ENCODE data around the gene NDUFS6.
"Not testable (repeated sequence)": the region's sequence is repeated elsewhere in the genome, so short reads cannot be mapped to it uniquely, and the experiment has no call there.

The NDUFS6 gene

DNA sequence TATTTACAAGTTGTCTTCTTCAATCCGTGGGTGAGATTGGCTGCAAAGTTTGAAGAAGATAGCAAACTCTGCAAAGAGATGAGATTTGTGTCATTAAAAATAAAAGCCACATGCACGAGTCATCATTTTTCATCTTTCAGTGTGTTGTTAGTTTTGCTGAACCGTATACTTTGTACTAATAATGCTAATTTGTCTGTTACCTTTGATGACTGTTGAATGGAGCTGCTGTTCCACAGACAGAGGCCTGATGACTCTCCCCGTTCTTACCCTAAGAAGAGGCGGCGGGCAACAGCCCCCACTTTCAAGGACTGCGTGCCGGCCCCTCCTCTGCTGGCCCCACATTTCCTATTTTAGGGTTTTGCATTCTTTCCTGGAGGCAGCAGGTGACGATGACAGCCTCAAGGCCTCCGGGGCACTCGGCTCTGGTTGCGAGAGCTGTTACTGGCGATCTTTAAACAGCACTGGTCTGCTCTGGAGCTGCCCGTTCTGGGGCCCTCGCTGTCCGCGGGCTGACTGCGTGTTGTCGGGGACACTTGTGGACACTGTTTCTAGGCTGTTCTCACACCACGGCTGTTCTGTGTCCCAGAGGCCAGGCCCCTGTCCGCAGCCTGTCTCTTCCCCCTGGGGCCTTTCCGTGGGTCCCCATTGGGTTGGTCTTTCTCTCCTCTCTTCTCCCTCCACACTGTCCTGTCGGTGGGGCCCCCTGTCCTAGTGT lies 35.1 kb downstream of the NDUFS6 start:
- DNase-seq, result no peak

DNA sequence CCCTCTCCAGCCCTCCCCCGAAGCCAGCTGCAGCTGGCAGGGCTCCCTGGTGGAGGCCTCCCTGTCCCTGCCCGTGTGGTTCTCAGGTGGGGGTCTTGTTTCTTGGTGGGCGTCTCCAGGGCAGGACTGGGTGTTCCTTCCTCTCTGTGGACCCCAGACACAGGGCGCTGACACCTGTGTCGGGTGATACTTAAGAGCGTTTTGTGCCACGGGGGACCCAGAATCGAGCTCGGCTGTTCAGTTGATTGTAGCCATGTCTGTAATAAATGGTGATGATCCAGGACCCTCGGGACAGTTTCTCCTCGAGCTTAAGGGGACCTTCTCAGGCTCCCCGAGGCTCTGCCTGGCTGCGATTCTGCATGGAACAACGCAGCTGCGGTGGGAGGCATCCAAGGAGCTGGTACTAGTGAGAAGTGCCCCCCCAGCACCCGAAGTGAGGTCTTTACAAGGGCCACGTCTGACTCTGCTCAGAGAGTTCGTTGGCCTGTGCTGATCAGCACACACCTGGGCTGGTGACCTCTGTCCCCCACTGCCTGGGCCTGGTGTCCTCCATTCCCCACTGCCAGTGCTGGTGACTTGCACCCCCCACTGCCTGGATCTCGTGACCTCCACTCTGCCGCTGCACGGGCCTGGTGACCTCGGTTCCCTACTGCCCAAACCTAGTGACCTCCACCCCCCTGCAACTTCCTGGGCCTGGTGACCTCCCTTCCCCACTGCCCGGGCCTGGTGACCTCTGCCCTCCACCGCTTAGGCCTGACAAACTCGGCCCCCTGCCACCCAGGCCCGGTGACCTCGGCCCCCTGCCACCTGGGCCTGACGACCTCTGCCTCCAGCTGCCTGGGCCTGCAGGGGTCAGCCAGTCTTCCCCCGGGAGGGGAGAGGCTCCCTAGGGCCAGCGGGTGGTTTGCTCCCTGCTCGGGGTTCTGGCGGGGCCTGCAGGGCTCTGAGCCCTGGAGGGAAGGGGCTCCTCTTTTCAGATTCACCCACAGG lies 36.0 kb downstream of the NDUFS6 start:
- DNase-seq, result no peak

DNA sequence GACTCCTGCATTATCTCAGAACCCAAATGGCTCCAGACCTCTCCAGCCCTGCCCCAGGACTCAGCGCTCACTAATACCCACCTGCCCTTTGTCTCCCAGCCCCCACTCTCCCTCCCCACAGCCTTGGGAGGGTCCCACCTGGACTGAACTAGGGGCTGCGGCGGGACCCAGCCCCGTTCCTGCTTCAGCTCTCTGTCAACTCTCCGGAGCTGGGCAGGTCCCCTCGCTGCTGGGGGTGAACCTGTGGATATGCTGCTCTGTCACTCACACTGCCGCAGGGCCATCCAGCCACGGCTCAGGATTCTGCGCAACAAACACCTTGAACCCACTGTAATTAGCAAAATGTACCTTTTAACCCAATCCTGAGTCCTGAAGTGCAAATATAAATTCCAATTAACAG lies 36.8 kb downstream of the NDUFS6 start:
- DNase-seq, result no peak

DNA sequence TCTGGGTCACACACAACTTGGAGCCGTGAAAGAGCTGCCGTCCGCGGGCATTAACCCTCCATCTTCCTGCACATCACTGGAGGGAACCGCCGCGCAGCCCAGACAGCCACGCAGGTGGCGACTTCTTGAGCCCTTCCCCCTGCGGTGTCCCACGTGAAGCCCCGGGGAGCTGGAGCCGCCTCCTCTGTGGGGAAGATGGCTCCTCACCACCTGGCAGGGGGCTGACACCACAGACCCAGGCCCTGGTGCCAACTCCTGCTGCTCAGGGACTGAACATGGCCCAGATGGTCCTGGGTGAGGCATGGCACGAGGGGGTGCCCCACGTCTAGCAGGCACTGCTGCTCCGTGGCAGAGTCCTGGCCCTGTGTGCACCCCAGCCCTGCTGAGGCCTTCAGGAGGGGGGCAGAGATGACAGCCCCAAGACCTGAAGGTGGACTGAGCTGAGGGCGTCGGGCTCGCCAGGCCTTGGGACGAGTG lies 38.9 kb downstream of the NDUFS6 start:
- no peak for DNase-seq

DNA sequence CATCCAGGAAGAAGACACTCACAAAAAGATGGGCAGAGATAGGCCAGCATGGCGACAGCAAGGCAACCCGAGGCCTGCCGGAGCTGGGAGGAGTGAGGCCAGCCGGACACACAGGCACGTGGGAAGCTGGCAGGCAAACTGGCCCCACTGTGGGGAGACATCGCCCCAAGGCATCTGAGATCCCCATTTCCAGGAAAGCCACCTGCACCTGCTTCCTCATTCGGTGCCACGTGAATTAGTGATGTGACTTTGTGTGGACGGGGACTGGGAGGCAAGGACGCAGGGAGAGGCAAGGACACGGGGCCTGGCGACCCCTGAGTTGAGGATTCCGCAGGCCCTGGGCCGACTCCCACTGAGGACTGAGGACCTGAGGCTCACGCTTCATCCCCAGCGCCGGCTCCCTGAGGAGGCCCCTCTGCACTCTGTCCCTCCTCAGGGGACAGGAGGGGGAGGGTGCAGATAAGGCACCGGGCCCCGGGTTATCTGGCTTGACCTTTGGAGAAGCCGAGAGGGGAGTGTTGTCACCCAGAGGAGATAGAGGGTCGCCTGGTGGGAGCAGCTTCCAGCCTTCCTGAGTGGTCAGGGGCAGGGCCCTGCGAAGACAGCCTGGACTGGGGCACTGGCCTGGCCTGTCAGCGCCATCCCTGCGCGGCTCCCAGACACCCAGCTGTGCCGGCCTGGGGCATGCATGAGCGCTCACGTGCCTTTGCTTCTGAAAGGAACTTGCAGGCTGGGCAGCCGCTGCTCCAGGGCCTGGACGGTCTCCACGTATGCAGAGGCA lies 39.7 kb downstream of the NDUFS6 start:
- no peak for DNase-seq

DNA sequence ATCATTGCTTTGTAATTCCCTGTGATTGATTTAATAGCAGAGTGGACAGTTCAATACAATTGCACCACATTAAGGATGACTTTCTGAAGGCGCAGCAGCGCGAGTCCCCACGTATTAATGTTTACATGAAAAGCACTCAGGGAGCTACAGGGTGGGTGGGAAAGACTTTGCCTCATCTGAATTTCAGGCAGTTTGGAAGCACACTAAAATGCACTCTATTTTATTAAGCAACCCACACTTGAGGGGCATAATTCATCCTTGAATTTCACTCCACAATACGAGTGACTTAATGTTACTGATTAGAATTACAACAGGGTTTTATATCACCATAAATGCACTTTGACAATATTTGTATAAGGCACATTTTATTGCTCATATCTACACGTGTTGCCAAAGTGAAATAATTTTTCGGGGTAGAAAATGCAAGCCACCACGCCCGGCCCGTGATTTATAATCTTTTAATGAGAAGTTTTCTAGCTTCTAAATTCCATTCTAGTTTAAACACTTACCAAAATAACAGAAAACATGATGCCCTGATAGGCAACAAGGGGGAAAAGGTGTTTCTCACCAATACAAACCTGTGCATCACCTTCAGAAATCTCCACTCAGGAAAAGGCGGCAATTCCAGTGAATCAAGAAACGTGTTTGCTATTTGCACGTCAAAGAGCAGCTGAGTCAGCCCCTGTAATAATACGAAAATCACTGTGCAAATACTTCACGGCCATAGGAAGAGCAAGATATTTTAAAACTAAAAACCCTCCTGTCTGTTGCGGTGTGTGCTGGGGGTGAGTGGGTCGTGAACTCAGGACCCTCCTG lies 41.0 kb downstream of the NDUFS6 start:
- DNase-seq, result no peak

DNA sequence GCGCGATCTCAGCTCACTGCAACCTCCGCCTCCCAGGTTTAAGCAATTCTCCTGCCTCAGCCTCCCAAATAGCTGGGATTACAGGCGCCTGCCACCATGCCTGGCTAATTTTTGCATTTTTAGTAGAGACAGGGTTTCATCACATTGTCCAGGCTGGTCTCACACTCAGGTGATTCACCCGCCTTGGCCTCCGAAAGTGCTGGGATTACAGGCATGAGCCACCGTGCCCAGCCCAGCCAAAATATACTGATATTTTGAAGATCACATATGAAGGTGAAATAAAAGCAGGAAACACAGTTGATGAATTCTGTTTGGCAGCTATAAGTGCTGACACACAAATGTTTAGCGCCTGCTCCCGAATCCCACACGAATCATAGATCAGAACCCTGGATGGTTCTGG lies 42.6 kb downstream of the NDUFS6 start:
- DNase-seq, result not testable (repeated sequence)

DNA sequence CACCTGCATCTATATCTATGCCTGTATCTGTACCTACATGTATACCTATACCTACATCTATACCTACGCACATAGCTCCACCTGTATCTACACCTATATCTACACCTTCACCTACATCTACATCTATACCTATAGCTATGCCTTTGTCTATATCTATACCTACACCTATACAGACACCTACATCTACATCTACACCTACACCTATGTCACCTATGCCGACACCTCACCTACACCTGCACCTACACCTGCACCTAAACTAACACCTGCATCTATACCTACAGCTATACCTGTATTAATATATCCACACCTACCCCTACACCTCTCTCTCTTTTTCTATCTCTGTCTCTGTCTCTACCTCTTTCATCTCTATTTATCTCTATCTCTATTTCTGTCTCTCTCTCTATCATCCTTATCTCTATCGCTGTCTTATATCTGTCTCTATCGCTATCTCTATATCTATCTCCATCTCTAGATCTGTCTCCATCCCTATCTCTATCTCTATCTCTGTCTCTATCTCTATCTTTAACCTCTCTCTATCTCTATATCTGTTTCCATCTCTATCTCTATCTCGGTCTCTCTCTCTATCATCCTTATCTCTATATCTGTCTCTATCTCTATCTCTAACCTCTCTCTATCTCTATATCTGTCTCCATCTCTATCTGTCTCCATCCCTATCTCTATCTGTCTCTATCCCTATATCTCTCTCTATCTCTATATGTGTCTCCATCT lies 43.7 kb downstream of the NDUFS6 start:
- no peak for DNase-seq

DNA sequence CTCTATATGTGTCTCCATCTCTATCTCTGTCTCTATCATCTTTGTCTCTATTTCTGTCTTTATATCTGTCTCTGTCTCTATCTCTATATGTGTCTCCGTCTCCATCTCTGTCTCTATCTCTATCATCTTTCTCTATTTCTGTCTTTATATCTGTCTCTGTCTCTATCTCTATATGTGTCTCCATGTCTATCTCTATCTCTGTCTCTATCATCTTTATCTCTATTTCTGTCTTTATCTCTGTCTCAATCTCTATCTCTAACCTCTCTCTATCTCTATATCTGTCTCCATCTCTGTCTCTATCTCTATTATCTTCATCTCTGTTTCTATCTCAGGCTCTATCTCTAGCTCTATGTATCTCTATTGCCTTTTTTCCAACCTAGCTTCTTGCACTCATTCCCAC lies 44.5 kb downstream of the NDUFS6 start:
- DNase-seq, result no peak

DNA sequence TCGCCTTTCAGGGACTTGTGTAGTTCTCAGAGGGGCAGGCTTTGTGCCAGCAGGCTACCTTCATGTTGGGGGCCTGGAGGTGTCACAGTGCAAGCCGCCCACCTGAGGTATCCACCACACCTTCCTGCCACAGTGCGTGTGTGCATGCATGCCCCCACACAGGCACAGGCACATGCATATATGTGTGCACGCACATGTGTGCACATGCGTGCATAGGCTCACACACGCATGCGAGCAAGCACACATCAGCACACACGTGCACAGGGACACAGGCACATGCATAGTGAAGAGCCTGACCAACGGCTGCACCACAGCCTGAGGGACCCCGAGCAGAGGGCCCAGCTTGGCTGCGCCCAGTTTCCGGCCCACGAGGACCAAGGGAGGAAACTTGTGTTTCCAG lies 45.4 kb downstream of the NDUFS6 start:
- DNase-seq, result no peak

DNA sequence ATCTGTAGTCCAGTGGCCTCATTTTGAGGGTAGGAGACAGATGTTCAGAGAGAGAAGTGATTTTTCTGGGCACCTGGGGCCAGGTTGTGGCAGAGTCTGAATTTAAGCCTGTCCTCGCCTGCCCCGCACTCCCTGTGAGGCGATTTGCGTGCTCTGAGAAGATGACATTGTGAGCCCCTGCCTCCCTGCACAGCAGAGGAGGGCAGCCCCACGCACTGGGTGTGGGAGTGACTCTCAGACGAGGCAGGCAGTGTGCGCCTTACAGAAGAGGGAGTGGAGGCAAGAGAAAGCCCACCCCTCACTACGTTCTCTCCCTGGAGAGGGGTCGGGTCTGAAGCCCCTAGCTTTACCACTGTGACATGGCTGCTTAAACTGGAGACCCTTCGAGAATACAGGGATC lies 45.8 kb downstream of the NDUFS6 start:
- DNase-seq, result no peak

DNA sequence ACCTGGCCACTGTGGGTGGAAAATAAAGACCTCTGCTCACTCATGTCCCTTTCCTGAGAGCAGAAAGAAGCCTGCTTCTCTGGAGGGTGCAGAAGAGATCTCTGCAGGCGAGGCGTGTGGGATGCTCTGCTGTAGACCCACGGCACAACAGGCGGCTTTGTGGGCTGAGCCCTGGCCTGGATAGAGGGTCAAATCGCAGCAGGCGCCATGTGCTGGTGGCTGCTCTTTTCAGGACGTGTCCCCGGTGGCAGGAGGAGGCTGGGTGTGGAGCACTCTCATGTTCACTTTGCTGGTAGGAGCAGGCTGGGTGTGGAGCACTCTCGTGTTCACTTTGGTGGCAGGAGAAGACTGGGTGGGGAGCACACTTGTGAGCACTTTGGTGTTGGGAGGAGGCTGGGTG lies 46.4 kb downstream of the NDUFS6 start:
- DNase-seq, result no peak

DNA sequence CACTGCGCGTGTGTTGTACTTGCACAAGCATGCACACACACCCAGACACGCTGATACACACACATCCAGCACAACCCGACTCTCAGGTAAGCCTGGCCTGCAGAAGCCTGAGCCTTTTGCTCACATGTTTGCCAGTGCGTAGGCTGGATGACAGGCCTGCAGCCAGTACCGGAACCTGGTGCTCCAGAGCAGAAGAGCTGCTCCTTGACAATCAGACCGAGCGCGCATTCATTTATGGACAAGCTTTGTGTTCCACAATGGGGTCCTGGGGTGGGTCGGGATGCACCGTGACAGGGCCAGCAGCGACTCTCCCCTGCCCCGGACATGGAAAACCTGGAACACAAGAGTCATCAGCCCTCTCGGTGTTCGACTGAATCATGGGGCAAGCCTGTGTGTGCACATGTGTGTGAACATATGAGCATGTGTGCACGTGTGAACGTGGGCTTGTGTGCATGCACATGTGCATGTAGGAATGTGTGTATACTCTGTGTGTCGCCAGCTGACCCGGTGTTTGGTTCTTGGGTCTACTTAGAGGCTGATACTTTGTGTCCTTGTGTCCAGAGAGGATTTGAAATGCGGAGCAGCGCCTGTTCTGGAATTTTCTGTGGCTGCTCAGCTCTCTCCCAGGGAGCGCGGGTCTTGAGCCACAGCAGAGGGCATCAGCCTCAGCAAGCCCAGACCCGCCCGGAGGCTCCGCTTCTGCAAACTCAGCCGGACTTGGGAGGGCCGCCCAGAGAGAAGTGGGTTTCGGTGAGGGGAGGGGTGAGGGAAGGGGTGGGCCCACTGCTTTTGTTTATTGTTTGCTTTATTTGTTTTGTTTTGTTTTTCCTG lies 49.3 kb downstream of the NDUFS6 start:
- DNase-seq, result no peak

DNA sequence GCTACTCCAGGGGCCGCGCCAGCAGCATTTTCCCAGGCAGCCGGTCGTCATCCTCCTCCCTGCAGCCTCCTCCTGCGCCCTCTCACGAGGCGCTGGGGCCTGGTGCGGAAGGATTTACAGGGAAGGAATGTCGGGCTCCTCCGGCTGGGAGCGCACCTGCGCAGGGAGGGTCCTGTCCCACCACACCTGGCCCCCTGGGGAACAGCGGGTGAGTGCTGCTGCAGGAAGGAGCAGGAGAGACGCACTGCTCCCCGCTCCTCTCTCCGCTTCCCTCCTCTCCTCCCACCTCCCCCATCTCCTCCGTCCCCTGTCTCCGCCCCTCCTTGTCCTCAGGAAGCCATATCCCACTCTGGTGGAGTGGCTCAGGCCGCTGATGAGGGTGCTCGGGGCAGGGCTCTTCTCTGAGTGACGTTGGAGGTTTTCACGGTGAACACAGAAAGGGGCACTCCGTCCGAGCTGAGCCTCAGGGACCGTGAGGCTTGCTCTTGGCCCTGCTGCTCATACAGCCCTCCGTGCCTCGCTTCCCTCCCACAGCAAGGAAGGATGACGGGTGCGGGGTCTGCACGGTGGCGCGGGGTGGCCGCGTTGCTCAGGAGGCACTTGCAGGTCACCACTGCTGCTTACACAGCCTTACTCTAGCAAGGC lies 50.2 kb downstream of the NDUFS6 start:
- no peak for DNase-seq

DNA sequence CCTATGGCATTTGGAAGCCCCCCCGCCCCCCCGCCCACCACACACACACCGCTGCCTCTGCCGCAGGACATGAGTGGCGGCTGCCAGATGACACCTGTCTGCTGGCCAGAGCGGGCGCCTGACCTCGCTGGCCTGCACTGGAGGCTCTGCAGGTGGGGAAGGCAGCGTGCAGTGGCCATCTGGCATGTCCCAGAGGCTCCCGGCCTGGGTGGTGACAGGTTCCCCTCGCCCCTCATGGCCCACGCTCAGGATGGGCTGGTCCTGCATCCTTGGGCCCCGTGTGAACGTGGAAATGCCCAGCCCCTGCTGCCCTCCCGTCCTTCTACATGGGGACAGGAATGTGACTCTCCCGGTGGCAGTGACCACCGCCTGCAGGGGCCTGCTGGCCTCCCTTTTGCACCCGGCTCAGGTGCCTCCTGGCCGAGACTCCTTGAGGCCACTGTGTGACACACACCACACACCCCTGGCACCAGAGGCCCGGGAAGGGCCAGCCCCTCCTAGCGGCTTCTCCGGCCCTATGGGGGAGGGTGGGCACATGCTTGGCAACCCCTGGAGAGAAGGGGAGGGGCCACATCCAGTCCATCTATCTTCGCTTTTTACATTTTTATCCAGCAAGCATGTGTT lies 51.2 kb downstream of the NDUFS6 start:
- DNase-seq, result no peak

DNA sequence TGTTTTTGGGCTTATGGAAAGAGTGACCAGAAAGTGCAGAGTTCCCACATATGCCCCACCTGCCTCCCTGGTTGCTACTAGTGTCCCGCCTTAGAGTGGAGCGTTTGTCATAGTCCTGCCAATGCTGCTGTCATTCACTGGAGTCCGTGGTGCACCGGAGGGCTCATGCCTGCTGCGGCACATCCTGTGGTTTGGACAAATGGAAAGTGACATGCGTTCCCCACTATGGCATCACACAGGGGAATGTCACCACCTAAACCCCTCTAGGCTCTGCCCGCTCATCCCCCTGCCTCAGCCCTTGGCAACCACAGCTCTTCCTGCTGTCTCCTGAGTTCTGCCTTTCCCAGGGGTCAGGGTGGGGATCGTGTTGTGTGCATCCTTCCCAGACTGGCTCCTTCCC lies 52.3 kb downstream of the NDUFS6 start:
- DNase-seq, result no peak

DNA sequence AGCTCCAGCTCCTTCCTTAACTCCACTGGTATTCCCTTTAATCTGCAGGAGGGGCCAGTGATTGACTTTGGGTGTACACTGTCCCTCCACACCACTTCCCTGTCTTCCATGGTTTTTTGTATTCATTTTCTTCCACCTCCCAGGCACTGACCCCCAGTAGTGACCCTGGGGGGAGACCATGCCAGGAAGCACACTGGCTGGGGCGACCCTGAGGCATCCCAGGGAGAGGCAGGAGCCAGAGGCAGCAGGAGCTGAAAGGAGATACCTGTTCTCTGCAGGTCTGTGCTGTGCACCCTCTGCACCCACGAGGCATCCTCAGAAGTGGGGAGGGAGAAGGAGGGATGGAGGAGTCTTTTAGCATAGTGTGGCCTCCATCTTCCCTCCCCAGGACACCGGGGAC lies 53.9 kb downstream of the NDUFS6 start:
- no peak for DNase-seq

DNA sequence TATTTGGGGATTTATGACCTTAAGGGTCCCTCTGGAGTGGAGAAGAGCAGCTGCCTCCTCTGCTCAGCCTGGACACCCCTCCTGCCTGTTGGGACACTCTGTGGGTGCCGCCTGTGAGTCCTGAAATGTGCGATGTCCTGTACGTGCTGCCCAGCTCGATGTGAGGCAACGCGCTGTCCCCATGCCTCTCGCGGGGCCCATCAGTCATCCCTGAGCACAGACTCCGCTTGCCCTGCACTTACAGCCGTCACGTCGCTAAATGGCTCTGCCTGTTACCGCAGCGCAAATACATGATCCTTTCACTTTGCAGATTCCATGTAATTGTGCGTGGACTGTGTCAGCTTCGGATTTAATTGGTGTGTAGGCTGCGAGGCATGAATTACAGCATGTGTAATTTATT lies 54.4 kb downstream of the NDUFS6 start:
- no peak for DNase-seq

DNA sequence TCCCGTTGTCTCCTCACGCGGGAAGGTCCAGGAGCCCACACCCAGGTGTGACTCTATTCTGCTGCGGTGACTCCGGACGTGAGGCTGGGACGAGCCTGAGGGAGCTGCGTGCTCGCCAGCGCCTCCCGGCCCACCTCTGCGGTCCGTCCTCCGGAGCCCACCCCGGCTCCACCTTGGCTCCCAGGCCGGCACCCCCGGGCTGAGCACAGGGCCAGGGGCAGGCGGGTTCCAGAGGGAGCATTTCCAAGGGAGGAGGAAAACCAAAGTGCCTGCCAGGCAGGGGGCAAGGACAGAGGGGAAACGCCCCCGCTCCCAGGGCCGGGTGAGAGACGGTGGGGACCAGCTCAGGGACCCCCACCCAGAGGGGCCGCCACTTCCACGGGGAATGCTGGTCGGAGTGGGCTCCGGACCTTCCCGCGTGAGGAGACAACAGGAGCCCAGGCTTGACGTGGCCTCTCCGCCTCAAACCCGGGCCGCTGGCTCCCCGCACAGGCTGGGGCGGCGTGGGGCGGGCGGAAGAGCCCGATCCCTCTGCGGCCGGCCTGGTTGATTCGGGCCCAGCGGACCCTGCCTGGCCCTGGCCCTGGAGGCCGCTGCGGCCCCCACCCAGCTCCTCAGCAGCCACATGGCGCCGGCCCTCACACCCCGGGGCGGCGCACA lies 55.5 kb downstream of the NDUFS6 start:
- no peak for DNase-seq
